Fibroblast of lung (primary cell): Measurements from ENCODE around the gene PLPPR2.

ENCODE experiments used
- EZH2 ChIP-seq: IDR thresholded peaks from 2 replicates; pipeline ENCODE4 v1.5.1; 2012; ENCODE audit warnings: low read length, control low read depth, mild to moderate bottlenecking; ENCODE audit errors: missing control alignments
- TF ChIP-seq, protein P1 (sequence below), 2 donors: IDR thresholded peaks in 1 of 2; conservative IDR thresholded peaks in 1 of 2; 1 replicate in 1 of 2; 2 replicates in 1 of 2; pipeline ENCODE4 v1.5.1; 2011 to 2012; ENCODE audit warnings: low read length in 2 of 2, control low read depth in 1 of 2, inconsistent platforms in 1 of 2, low read depth in 1 of 2, mild to moderate bottlenecking in 1 of 2

- TF ChIP-seq, protein P1, sequence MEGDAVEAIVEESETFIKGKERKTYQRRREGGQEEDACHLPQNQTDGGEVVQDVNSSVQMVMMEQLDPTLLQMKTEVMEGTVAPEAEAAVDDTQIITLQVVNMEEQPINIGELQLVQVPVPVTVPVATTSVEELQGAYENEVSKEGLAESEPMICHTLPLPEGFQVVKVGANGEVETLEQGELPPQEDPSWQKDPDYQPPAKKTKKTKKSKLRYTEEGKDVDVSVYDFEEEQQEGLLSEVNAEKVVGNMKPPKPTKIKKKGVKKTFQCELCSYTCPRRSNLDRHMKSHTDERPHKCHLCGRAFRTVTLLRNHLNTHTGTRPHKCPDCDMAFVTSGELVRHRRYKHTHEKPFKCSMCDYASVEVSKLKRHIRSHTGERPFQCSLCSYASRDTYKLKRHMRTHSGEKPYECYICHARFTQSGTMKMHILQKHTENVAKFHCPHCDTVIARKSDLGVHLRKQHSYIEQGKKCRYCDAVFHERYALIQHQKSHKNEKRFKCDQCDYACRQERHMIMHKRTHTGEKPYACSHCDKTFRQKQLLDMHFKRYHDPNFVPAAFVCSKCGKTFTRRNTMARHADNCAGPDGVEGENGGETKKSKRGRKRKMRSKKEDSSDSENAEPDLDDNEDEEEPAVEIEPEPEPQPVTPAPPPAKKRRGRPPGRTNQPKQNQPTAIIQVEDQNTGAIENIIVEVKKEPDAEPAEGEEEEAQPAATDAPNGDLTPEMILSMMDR (conservative IDR thresholded peaks at IDR 0.05 in 1 of 2, IDR thresholded peaks at IDR 0.05 in 1 of 2; ENCODE audit: low read depth in 1 of 2, low read length in 2 of 2) = no peak
- TF ChIP-seq EZH2 = no peak
Measured at GRCh38 chr19:11338121-11338520, 17.1 kb upstream of the PLPPR2 start.
